Progenitor cell of endocrine pancreas (in vitro differentiated cells): Measurements from ENCODE around the gene PHTF1. TPM values are rescaled to one million over a fixed set of nuclear protein-coding genes. Genes with fewer than 3 reads are reported as not detected.

ENCODE experiments used
- DNase-seq: peaks from one replicate; pipeline ENCODE4 v3.0.0; 2021; ENCODE audit warnings: low spot score; ENCODE audit not compliant: unreplicated experiment
- H3K27ac Mint-ChIP-seq: 2 replicates; pipeline ENCODE4 v1.8.0; 2021; ENCODE audit warnings: mild to moderate bottlenecking, moderate library complexity, mixed read lengths
- H3K27me3 Mint-ChIP-seq: 2 replicates; pipeline ENCODE4 v1.8.0; 2021; ENCODE audit warnings: mixed read lengths
- H3K36me3 Mint-ChIP-seq: 2 replicates; pipeline ENCODE4 v1.8.0; 2022; ENCODE audit warnings: mixed read lengths; ENCODE audit not compliant: insufficient read depth
- H3K4me1 Mint-ChIP-seq: 2 replicates; pipeline ENCODE4 v1.8.0; 2021; ENCODE audit warnings: low read depth, mixed read lengths
- H3K4me3 Mint-ChIP-seq: 2 replicates; pipeline ENCODE4 v1.8.0; 2021; ENCODE audit warnings: low read depth, mild to moderate bottlenecking, moderate library complexity, mixed read lengths
- H3K9me3 Mint-ChIP-seq: 2 replicates; pipeline ENCODE4 v1.8.0; 2021; ENCODE audit warnings: low read depth, mixed read lengths
- total RNA-seq: library from RNA; stranded (reverse); gene quantifications from 2 replicates; pipeline ENCODE4 v1.2.1, GENCODE V29; 2021
- TF ChIP-seq, protein P1 (sequence below): fragments of 200-600 bp; sonication (generic); IDR thresholded peaks from one replicate; pipeline ENCODE4 v1.5.0; 2021; ENCODE audit warnings: antibody characterized with exemption, mild to moderate bottlenecking; ENCODE audit not compliant: unreplicated experiment

Gene PHTF1
- total RNA-seq, 1 donor from 2014 or later: 51.3 TPM

GRCh38 chr1:113770031-113770430 is 10.7 kb upstream of the PHTF1 start:
- Mint-ChIP-seq H3K27ac (no peak overlapping the region), H3K4me3 (no peak overlapping the region), H3K4me1 (no peaks in the 10 kb centered on the region), H3K9me3 (no peaks in the 10 kb centered on the region), H3K36me3 (peaks cover 3% of the 10 kb centered on the region), H3K27me3 (no peaks in the 10 kb centered on the region)
- TF ChIP-seq, protein P1, sequence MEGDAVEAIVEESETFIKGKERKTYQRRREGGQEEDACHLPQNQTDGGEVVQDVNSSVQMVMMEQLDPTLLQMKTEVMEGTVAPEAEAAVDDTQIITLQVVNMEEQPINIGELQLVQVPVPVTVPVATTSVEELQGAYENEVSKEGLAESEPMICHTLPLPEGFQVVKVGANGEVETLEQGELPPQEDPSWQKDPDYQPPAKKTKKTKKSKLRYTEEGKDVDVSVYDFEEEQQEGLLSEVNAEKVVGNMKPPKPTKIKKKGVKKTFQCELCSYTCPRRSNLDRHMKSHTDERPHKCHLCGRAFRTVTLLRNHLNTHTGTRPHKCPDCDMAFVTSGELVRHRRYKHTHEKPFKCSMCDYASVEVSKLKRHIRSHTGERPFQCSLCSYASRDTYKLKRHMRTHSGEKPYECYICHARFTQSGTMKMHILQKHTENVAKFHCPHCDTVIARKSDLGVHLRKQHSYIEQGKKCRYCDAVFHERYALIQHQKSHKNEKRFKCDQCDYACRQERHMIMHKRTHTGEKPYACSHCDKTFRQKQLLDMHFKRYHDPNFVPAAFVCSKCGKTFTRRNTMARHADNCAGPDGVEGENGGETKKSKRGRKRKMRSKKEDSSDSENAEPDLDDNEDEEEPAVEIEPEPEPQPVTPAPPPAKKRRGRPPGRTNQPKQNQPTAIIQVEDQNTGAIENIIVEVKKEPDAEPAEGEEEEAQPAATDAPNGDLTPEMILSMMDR: no peak
- no peak for DNase-seq

DNA sequence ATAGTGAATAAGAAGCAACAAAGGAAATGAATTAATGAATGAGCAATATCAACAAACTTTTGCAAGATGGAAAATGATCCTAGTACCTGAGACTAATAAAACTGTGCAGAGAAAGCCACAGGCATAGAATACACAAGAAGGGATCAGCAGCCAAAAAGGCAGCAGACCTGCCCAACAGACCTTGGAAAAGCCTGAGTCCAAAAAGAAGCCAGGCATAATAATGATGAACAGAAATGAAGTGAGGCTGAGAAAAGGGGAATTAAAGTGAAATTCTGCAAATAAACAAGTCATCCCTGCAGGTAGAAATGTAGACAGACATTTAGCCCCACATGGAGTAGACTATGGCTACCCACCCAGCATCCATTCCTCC is 10.3 kb upstream of the PHTF1 start:
- H3K4me1 Mint-ChIP-seq: no peaks in the 10 kb centered on the region
- H3K27me3 Mint-ChIP-seq: no peaks in the 10 kb centered on the region
- peaks cover 3% of the 10 kb centered on the region for H3K36me3 Mint-ChIP-seq
- DNase-seq: no peak
- H3K9me3 Mint-ChIP-seq: no peaks in the 10 kb centered on the region
- no peak overlapping the region for H3K27ac Mint-ChIP-seq
- H3K4me3 Mint-ChIP-seq: no peak overlapping the region
- TF ChIP-seq, protein P1: no peak

DNA sequence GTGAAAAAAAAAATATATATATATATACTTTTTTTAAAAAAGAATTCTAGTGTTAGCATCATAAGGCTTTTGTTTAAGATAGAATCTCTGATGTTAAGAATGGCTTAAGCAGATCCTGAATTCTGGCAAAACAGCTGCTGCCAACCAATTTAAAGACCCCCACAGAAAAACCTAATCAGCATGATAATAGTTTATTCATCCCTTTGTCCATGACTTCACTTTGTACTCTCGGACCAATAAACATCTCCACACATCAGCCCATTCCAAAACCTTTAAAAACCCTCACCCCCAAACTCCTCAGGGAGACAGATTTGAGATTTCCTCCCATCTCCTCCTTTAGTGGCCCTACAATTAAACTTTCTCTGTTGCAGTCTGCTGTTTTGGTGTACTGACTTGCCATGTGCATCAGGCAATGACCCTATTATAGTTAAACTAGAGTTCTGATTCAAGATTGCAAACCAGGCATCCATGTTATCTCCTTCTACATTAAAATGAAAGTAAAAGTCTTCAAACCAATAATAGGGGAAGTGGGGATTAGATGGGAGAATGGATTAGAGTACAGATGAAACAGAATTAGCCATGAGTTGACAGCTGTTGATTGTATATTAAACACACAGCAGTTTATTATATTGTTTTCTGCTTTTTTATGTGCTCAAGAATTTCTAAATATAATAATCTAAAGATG is 9.8 kb upstream of the PHTF1 start:
- H3K4me1 Mint-ChIP-seq: no peaks in the 10 kb centered on the region
- H3K27me3 Mint-ChIP-seq: no peaks in the 10 kb centered on the region
- H3K27ac Mint-ChIP-seq: no peak overlapping the region
- no peak for DNase-seq
- peaks cover 4% of the 10 kb centered on the region for H3K36me3 Mint-ChIP-seq
- TF ChIP-seq, protein P1: no peak
- no peaks in the 10 kb centered on the region for H3K9me3 Mint-ChIP-seq
- no peak overlapping the region for H3K4me3 Mint-ChIP-seq

GRCh38 chr1:113765306-113766230 is 6.3 kb upstream of the PHTF1 start:
- no peak overlapping the region for H3K27ac Mint-ChIP-seq
- no peak for DNase-seq
- no peaks in the 10 kb centered on the region for H3K9me3 Mint-ChIP-seq
- no peak overlapping the region for H3K4me3 Mint-ChIP-seq
- TF ChIP-seq, protein P1: no peak
- no peaks in the 10 kb centered on the region for H3K27me3 Mint-ChIP-seq
- H3K36me3 Mint-ChIP-seq: peaks cover 6% of the 10 kb centered on the region
- peaks cover 13% of the 10 kb centered on the region for H3K4me1 Mint-ChIP-seq

DNA sequence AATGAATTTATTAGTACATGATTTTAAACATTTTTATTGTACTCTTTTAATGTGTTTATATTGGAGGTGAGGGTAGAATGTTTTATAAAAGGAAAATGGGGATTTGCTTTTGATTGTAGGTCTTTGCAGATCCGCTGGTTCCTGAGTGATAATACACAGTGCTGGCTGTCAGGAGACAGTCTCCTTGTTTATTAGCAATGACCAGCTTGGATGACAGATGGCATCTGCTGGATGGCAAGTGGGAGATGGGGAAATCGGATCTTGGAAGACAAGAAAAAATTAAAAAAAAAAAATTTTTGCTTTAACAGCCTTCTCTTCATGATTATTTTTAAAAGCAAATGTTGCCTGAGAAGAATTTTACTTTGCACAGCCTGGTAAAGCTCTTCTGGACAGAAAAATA is 4.4 kb upstream of the PHTF1 start:
- TF ChIP-seq, protein P1: no peak
- no peaks in the 10 kb centered on the region for H3K9me3 Mint-ChIP-seq
- peaks cover 19% of the 10 kb centered on the region for H3K4me1 Mint-ChIP-seq
- no peaks in the 10 kb centered on the region for H3K27me3 Mint-ChIP-seq
- DNase-seq: no peak
- no peak overlapping the region for H3K4me3 Mint-ChIP-seq
- no peak overlapping the region for H3K27ac Mint-ChIP-seq
- peaks cover 6% of the 10 kb centered on the region for H3K36me3 Mint-ChIP-seq
